RPMI8226 (cell line): ENCODE measurements around the gene CSPG5.

Experiments
- DNase-seq: peaks from one replicate; pipeline ENCODE4 v3.0.0-alpha.2; 2015

CSPG5 gene, protein sequence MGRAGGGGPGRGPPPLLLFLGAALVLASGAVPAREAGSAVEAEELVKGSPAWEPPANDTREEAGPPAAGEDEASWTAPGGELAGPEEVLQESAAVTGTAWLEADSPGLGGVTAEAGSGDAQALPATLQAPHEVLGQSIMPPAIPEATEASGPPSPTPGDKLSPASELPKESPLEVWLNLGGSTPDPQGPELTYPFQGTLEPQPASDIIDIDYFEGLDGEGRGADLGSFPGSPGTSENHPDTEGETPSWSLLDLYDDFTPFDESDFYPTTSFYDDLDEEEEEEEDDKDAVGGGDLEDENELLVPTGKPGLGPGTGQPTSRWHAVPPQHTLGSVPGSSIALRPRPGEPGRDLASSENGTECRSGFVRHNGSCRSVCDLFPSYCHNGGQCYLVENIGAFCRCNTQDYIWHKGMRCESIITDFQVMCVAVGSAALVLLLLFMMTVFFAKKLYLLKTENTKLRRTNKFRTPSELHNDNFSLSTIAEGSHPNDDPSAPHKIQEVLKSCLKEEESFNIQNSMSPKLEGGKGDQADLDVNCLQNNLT

DNA sequence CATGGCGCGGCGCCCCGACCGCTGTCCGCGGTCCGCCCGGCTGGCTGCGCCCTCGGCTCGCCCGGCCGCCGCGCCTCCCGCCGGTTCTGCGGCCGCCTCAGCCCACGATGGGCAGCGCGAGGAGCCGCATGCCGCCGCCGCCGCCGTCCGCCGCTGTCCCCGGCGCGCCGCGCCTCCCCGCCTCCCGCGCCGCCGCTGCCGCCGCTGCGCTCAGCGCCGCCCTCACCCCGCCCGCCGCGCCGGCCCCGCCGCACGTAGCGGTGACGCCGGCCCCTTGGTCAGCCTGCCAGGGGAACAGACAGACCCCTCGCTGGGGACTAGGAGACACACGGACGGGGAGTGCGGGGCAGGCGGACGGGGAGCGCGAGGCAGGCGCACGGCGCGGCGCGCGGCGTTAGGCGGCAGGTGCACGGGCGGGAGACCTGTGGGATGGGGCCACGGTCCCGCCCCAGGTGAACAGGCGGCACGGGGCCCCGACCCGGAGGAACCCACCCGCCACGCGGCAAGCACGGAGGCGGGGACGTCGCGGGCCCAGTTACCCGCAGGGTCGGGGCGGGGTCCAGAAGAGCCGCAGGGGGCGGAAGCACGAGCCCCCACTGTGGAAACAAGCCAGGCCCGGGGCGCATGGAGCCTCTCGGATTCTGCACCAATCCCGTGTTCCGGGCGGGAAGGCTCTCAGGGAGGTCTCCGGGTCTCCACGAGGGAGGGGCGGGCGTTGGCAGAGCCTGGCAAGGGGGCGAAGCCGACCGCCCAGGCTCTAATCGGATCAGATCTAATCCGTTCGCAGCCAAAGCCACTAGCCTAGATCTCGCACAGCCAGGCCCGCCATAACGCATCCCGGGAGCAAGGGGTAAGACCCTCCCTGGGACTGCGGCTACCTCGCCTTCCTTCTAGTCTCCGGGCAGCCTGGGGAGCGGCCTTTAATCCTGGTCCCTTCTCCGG, at the start of gene CSPG5:
TSS of gene CSPG5 (minus strand) at position 175 of the 942 bp plus-strand sequence. CDS start at position 3, 172 bp downstream.
- DNase-seq = peak; percentile 26

DNA sequence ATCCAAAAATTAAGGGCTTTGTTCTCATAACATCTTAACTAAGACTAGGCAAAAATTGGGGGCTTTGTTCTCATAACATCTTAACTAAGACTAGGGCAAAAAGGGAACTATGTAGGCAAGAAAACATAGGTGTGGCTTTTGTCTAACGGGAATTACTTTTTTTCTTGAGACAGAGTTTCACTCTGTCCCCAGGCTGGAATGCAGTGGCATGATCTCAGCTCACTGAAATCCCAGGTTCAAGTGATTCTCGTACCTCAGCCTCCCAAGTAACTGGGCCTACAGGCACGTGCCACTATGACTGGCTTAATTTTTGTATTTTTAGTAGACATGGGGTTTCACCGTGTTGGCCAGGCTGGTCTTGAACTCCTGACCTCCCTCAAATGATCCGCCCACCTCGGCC, 49.8 kb upstream of the CSPG5 start:
- DNase-seq = no peak

DNA sequence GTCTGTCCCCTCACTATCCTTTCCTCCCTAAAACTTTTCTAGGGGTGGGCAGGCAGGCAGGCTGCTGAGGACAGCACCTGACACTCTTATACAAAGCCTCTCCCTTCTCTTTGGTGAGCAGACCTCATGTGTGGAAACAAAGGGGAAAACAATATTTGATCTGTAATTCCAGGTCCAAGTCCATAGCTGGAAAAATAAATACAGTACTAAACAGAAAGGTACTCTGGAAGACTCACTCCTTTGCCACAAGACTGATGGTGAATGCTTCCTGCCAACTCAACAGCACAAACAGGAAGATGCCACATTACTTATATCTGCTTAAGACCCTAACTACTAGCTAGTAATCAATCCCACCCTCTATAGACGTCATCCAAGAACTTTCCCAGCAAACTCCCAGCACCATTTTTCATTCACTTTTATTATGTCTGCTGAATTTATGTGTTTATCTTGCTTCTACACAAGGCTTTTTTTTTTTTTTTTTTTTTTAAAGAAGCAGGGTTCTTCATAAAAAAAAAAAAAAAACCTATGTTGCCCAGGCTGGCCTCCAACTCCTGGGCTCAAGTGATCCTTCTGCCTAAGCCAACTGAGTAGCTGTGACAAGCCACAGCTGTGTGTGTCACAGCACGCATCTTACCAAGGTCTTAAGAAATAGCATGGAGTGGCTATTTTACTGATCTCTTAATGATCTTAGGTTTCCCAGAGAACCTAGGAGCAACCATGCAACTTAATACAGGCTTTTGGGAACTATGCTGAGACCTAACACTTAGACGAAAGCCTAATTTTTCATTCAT, 44.2 kb upstream of the CSPG5 start:
- no peak for DNase-seq

DNA sequence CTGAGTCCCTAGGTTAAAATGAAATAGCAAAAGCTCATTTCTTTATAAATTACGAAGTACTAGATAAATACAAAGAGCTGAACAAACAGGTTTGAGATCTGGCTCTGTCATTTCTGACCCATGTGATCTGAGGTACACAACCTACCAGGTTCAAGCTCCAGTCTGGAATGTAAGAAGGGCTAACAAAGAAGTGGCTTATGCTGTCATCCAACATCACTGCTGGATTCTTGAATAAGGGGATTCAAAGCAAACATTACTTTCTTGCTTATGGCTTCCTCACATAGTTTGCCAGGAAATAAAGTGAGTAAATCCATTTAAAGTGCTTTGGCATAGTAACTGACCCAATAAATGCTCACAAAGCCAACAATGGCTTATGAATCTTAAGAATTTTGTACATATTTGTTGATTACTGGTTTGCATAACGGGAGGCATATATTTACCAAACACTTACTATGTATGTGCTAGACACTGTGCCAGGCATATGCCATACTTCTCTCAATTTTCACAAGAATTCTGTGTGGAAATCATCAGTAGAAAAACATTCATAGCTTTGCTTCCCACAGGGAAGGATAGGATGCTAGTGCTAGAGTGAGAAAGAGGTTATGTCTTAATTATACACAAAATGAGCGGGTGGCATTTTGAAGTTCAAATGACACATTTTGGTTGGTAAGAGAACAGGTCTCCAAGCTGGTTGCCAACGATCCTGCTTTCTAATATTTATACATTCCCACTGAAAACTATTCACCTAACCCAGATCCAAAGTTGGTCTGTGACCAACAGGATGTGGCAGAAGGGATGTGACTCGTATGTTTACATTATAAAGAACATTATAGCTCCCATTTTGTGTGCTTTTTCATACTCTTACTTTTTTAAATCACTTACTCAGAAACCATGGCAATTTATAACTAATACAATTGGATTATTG, 38.7 kb upstream of the CSPG5 start:
- no peak for DNase-seq

DNA sequence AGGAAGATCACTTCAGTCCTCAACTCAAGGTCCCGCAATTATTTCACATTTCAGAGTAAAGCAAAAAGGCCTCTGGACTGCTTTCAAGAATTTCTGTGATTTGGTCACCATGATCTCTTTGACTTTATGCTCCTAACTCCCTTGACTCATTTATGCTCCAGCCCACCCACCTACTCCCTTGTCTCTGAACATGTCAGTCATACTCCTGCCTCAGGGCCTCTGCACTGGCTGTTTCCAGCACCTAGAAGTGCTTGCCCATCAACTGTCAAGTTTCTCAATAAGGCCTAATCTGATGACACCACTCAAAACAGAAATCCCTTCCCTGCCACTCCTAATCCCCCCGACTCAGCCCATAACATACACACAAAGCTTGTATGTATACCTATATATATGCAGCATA, 36.1 kb upstream of the CSPG5 start:
- DNase-seq = no peak

DNA sequence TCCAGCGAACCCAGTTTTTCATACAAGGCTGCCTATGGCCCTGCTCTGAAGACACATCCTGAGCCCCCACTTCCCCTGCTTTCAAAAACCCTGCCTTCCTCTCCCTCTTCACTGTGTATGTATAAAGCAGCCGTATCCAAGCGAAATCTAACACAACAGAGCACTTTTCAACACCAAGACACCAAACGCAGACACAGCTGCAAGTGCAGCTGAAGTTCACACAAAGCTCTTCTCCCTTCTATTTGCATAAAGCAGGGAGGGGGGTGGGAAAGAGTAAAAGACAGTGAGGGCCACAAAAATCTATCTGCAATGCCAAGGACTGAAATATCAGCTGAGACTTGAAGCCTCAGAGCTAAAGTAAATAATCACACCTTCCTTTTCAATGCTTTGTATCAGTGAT, 35.1 kb upstream of the CSPG5 start:
- no peak for DNase-seq

DNA sequence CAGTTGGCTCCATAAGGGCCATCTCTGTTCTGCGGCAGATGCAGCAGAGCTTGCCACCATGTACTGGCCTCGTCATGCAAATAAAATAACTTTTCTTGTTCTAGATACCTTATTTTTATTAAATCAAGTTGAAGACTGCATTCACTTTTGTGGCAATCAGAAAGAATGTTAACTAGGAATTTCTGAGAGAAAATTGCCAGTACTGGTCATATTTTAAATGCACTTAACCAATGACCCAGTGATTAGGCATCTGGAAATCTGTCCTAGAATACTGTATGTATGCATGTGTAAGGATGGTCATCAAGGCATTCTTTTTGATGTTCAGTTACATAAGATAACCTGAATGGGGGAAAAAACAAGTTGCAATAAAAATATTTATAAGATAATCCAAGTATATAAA, 34.2 kb upstream of the CSPG5 start:
- DNase-seq = no peak

DNA sequence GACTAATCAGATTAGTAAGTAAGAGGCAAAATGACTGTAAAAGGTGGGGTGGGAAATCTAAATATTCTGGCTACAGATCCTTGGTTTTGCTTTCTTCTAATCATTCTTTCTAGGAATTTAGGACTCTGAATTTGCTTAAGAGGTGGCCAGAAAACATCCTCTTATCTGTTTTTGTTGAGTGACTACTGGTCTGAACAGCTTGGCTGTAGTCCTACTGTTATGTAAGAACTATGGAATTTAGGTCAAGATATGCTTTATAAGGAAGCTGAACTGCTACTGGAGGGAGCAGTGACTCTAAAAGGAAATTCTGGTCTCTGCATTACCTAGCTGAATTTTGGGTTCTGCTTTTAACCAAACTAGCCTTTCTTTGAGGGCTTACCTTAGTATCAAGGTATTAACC, 33.5 kb upstream of the CSPG5 start:
- no peak for DNase-seq

DNA sequence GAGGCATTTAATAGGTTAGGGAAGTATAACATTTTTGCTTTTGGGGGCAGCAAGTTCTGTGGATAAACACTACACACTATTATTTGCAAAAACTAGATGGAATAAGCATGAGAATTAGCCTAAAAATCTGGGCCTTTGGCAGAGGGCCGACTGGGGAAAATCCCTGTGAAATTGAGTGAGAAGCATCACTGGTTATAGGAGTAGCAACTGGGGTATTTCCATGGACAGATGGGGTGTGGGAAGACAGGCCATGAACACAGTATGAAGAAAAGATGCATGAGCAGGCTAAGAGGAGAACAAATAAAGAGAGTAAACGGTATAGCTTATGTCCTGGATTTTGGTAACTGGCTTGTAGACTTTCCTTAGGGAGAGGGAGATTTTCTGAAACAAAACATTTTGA, 32.9 kb upstream of the CSPG5 start:
- DNase-seq = no peak

DNA sequence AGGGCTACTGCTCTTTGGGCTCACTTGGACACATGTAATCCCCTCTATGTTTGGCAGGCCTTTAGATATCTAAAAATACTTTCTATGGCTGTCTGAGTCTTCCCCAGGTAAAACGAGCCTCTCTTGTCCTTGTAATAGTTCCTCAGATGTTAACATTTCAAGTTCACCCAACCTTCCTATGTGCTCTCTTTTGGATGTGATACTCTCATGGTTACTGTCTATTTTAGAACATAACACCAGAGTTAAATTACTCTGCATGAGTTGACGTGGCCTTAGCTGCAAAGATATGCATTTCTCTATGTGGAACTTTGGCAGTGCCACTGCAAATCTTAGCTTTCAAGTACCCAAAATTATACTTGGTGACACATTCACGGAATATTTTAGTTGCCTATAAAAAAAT, 31.9 kb upstream of the CSPG5 start:
- DNase-seq = no peak

DNA sequence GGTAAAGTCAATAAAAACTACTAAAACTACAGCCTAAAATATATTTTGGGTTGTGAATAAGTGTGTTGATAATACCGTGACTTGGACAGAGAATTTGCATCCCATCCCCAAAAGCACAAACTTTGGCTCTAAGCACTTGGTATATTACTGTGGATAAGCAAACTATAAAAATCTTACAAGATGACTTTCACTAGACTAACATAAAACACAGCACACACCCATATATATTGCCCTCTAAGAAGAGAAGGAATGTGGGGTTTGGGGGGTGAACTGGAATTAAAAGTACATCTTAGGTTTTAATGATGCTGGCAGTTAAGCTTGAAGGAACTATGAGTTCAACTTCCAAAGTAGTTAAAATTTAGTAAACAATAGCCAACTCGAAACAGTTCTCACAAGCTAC, 28.7 kb upstream of the CSPG5 start:
- no peak for DNase-seq

DNA sequence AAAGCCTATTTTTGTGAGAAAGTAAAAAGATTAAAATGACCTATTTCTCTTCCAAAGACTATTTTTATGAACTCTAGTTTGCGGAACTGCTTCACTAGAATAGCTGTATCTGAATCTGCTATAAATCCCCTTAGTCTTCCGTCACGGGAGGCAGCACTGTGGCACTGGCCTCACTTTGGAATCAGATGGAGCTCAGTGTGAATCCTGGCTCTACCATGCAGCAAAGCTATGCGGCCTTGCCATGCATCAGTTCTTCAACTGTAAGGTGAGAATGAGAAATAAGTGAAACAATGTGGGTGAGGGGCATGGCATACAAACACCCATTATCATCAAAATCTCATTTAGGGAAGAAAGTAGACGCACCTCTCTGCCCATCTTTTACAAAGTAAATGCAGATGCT, 27.5 kb upstream of the CSPG5 start:
- no peak for DNase-seq

DNA sequence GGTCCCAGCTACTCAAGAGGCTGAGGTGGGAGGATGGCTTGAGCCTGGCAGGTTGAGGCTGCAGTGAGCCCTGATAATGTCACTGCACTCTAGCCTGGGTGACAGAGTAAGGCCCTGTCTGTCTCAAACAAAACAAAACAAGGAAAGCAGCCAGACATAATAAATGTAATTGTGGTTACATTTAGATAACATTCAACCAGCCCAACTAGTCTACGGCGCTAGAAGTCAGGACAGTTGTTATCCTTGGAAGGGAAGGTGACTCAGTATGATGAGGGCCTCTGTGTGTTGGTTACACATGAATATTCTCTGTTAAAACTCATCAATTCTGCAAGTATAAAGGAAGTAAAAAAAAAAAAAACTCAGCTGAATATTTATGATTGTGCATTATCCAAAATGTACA, 27.0 kb upstream of the CSPG5 start:
- DNase-seq = no peak

DNA sequence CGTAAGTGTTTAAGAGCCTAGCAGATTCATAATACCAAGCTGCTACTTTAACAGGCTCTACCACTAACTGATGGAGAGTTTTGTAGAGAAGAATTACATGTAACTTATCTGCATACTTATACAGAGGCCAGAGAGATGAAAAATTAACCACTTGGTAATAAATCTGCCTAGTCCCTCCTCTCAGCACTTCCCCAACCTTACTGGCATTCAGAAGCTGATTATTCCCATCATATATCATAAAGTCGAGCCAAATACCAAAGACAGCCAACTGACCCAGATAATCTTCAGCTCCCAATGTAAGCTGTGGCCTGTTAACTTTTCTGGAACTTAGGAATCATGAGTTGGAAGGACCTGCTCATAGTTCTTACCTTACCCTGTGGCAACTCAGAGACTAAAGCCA, 25.5 kb upstream of the CSPG5 start:
- no peak for DNase-seq

DNA sequence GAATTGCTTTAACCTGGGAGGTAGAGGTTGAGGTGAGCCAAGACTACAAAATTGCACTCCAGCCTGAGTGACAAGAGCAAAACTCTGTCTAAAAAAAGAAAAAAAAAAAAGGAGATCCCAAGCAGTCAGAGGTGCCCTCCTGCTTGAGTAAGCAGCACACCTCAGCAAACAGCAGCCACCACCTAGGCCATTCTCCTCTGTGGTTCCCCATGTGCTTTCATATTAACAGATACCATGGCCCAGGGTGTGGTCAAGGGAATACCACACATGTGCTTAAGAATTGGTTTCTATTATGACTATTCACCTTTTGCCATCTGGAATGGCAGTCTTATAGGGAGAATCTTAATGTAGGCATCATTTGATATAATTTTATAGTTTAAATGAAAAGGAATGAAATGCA, 24.7 kb upstream of the CSPG5 start:
- no peak for DNase-seq

DNA sequence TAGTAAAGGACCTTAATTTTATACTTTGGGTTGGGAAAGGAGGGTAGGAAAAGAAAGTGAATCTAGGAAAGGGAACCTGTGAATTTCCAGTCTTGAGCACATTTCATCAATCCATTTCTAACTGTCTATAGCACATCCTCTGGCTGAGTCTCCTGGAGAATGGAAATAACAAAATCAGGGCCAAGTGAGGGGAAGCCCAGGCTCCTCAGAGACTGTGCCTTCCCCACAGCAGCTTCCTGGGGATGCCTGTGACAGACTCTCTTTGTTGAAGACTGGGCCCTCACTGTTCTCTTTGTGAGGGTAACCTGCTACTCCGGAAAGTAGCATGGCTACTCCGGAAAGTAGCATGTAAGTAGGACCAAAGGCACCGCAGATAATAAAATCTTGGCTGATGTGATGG, 22.6 kb upstream of the CSPG5 start:
- no peak for DNase-seq

DNA sequence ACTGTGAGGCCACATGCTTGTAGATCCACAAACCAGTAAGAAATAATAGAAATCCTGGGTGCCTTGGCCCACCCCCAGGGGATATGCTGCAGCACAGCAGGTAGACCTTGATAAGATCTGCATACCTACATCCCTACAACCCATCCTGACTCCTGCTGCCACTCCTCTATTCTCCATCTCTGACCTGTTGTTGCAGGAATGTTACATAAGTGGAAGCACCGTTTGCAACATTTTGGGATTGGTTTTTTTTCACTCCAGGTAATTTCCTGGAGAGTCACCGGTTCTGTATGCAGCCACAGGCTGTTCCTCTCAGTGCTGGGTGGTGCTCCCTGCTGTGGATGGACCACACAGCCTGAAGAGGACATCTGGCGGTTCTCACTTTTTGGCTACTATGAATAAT, 16.1 kb upstream of the CSPG5 start:
- no peak for DNase-seq

DNA sequence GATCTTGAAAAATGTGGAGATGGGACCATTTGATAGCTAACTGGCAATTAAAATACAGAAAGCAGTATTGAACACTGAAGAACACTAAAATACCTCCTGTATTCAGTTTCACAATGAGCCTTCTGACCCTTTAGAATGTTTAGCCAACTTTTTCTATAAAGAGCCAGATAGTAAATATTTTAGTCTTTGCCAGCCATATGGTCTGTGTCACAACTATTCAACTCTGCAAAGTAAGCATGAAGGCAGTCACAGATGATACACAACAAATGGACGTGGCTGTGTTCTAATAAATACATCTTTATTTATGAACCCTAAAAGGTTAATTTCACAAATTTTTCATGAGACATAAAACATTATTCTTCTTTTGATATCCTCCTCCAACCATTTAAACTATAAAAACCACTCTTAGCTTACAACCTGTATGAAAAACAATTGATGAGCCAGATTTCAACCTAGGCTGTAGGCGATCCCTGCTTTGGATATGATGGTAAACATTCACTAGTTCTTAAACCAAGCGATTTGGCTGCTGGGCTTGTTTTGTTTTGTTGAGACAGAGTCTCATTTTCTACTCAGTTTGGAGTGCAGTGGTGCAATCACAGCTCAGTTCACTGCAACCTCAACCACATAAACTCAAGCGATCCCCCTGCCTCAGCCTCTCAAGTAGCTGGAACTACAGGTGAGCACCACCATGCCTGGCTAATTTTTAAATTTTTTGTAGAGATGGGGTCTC, 13.6 kb upstream of the CSPG5 start:
- DNase-seq = no peak

DNA sequence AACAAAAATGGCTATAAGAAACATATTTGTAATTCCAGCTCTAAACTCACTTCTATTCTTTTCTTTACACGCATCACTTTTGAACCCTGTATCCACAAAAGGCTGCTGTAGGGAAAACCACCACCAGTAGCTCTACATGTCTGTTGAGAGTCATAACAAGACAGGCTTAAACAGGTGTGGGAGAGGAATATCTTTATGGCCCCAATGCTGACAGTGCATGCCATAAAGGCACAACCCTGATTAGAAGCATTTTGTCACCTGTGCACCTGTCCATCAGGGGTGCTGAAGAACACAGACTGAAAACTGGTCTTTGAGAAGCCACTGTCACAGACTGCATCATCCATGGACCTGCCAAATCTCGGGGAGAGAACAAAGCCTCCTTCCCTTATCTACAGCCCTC, 11.6 kb upstream of the CSPG5 start:
- no peak for DNase-seq

DNA sequence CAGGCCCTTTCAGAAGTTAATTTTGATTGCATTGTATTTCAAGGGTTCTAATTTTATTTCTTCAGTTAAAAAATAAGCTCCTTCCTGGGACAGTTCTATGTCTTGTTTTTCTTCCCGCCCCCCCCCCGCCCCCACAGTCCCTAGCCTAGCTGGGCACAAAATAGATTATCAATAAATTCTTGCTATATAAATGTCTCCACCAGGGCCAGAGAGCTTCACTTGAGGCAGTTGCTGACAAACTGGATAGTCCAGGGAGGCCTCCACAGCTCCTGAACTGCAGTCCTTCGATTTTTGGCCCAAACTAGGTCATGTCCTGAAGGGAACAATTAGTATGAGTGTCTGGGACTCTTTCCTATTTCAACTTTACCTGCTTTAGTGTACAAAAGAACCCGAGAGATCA, 9.9 kb upstream of the CSPG5 start:
- no peak for DNase-seq

DNA sequence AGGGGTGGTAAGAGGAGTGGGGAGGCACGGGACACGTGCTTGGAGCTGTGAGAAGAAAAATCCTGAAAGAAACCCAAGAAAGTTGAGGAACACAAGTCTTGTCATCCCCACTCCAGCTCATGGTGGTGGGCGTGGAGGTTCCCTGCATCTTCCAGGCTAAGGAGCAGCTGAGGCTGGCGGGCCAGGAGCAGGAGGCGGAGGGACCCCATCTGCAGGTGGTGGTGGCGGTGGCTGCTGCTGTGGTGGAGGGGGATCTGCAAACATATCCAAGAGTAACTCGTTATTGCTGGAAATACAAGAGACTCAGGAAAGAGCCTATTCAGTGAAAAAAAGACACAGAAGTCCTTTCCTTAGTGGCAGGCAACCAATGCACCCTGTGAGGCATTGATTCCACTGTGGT, 9.4 kb upstream of the CSPG5 start:
- no peak for DNase-seq
